HG03060 (cell line): ENCODE results near the gene MSN.

Experiments
- ATAC-seq: cut with Tn5 transposase; IDR thresholded peaks from one replicate; pipeline ENCODE4 v1.9.1; 2021; ENCODE audit warnings: low read depth, moderate number of reproducible peaks; ENCODE audit not compliant: unreplicated experiment

The MSN gene

GRCh38 chrX:65781845-65782244 is 114.4 kb downstream of the MSN start:
- no peak for ATAC-seq

- no peak for ATAC-seq
Measured at GRCh38 chrX:65783746-65784145, 116.3 kb downstream of the MSN start.
